ENCODE measurements around the gene SRGAP1.

DNA sequence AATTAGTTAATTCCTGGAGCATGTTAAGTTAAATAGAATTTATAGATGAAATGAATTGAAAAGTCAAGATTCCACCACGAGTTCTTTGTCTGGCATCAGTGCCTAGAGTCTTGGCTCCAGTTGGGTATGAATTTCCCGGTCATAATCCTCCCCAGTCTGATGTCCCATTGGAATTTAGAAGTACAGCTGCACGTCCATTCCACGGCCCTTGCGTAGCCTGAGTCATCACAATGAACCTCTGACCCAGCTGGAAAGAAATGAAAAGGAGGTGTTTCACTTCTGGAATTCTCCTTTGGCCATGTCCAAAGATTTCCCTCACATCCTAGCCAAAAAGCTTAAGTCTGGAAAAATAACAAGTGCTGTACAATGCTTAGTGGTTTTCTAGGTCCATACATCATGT, 254.9 kb downstream of the SRGAP1 start:
- no peak for TF ChIP-seq CTCF (IDR thresholded peaks at IDR 0.05; ENCODE audit: poor library complexity)
- no peak for TF ChIP-seq EZH2 (IDR thresholded peaks at IDR 0.05; ENCODE audit: borderline replicate concordance)
- no peak for TF ChIP-seq EZH2phosphoT487 (IDR thresholded peaks at IDR 0.05; ENCODE audit: low read depth, severe bottlenecking, unreplicated experiment)
